Activated T-cell treated with anti-CD3 and anti-CD28 coated beads, Interleukin-2, amount 50 U/mL, for 72 hours (primary cell): Measurements from ENCODE around the gene ENG. TPM values are rescaled to one million over a fixed set of nuclear protein-coding genes. Genes with fewer than 3 reads are reported as not detected.

Experiments used
- ATAC-seq, 2 donors: fragments of 150-1000 bp; cut with Tn5 transposase; replicated peaks in 1 of 2; 2 replicates each; pipeline ENCODE4 v1.10.0; 2021; ENCODE audit warnings: moderate library complexity in 2 of 2, mild to moderate bottlenecking in 1 of 2
- DNase-seq, 2 donors: peaks; one replicate each; pipeline ENCODE4 v3.0.0; 2021 to 2022; ENCODE audit warnings: mixed read lengths in 1 of 2
- H3K27ac Mint-ChIP-seq: one replicate; pipeline ENCODE4 v1.8.0; 2022; ENCODE audit warnings: mild to moderate bottlenecking, moderate library complexity, mixed read lengths
- H3K27me3 Mint-ChIP-seq: one replicate; pipeline ENCODE4 v1.8.0; 2022; ENCODE audit warnings: low read depth, mixed read lengths
- H3K36me3 Mint-ChIP-seq, 2 donors: one replicate each; pipeline ENCODE4 v1.8.0; 2022; ENCODE audit warnings: mixed read lengths in 2 of 2, mild to moderate bottlenecking in 1 of 2; ENCODE audit not compliant: insufficient read depth in 2 of 2
- H3K4me1 Mint-ChIP-seq: one replicate; pipeline ENCODE4 v1.8.0; 2022; ENCODE audit warnings: low read depth, mixed read lengths
- H3K4me3 Mint-ChIP-seq, 2 donors: one replicate each; pipeline ENCODE4 v1.8.0; 2022; ENCODE audit warnings: mild to moderate bottlenecking in 2 of 2, mixed read lengths in 2 of 2, moderate library complexity in 2 of 2
- H3K9me3 Mint-ChIP-seq, 2 donors: one replicate each; pipeline ENCODE4 v1.8.0; 2022; ENCODE audit warnings: mixed read lengths in 2 of 2
- total RNA-seq, 2 donors: library from RNA; stranded (reverse); gene quantifications; one replicate each; pipeline ENCODE4 v1.2.3, GENCODE V29; 2022

The ENG gene
- total RNA-seq, 2 donors from 2014 or later, result 11.1 to 14.4 TPM

DNA sequence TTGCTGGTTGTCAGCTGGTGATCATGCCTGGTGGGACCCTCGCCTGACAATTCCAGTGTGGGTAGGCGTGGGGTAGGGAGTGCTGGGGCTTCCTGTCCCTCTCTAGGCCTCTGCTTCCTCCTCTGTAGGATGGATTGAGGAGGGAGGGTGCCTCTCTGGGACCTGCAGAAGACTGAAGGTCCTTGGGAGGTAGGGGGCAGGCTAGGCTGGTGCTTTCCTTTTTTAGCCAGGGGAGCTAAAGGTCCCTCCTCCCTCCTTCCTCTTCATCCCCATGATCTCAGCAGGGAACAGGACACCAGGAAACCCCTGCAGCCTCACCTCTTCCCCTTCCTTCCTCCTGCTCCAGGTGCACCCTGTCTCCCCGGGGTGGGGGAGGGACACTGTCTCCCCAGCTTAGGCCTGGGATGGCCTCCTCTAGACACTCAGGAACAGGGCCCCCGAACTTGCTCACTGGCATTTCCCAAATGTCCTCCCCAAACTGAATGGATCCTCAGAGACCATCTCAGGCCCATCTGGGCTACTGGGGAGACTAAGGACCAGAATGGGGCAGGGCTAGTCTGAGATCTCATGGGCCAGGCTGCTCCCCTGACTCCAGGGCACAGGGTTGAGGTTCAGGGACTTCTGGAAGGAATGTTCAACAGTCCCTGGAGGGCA is 84.4 kb downstream of the ENG start:
- DNase-seq (no peak), ATAC-seq (no peak)
- H3K36me3 Mint-ChIP-seq, result peaks cover 11 to 31% of the 10 kb centered on the region in 2 donors

DNA sequence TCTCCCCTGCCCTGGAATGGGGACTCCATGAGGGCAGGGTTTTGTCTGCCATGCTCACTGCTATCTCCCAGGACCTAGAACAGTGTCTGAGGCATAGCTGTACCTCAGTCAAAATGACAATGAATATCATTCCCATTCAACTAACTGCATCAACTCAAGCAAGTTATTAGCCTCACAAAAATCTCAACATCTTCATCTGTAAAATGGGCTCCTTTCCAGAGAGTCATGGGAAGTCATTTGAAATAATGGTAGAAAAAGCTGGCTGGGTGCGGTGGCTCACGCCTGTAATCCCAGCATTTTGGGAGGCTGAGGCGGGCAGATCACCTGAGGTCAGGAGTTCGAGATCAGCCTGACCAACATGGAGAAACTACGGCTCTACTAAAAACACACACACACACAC is 85.4 kb downstream of the ENG start:
- DNase-seq (no peak), ATAC-seq (no peak)
- Mint-ChIP-seq H3K36me3 (peaks cover 14 to 30% of the 10 kb centered on the region in 2 donors), H3K27me3 (no peaks in the 10 kb centered on the region), H3K9me3 (no peaks in the 10 kb centered on the region), H3K27ac (peak overlapping the region; percentile 69), H3K4me3 (peak overlapping the region; percentile 33 to 89), H3K4me1 (peaks cover 82% of the 10 kb centered on the region)

More for the DNA sequence above, 84.4 kb downstream of the ENG start:
- Mint-ChIP-seq H3K9me3 (no peaks in the 10 kb centered on the region), H3K4me3 (peak overlapping the region; percentile 89 to 94), H3K27me3 (no peaks in the 10 kb centered on the region), H3K4me1 (peaks cover 75% of the 10 kb centered on the region), H3K27ac (peak overlapping the region; percentile 89)

DNA sequence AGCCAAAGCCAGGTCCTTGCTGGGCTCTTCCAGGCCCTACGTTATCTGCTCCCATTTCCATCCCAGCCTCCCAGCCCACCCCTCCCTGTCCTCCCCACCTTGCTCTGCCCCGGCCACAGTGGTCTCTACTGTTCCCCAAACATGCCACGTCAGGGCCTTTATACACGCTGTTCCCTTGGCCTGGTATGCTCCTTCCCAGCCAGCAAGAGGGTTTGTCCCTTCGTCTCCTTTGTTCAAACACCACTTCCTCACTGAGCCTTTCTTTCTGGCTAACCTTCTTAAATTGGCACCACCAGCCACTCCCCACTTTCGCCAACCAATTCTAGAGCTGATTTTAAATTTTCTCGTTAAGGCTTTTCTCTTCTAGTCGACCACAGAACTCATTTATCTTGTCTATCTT is 85.8 kb downstream of the ENG start:
- no peak for DNase-seq
- Mint-ChIP-seq H3K27me3 (no peaks in the 10 kb centered on the region), H3K27ac (peak overlapping the region; percentile 69), H3K4me3 (peak overlapping the region; percentile 33 to 89), H3K9me3 (no peaks in the 10 kb centered on the region), H3K36me3 (peaks cover 14 to 27% of the 10 kb centered on the region in 2 donors), H3K4me1 (peaks cover 80% of the 10 kb centered on the region)
- ATAC-seq, result no peak

DNA sequence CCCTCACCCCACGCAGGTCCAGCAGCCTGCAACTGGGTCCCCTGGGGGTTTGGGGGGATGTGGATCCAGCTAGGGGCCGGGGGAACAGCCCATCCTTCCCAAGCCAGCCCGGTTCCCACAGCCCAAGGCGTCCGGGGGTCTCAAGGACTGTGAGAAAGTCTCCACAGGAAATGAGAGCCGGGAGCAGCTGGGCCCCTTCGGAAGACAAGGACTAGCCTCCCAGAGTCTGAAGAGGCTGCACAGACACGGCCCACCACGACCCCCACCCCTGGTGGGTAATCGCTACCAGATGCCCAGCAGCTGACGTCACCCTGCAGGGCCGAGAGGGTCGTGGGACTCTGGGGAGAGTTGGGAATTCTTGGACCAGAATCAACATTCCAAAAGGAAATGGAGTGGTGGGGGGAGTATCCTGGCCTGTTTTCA is 86.5 kb downstream of the ENG start:
- no peaks in the 10 kb centered on the region for H3K27me3 Mint-ChIP-seq
- peak overlapping the region; percentile 64 to 89 for H3K4me3 Mint-ChIP-seq
- ATAC-seq (no peak), DNase-seq (no peak)
- H3K27ac Mint-ChIP-seq, result no peak overlapping the region
- peaks cover 82% of the 10 kb centered on the region for H3K4me1 Mint-ChIP-seq
- H3K9me3 Mint-ChIP-seq, result no peaks in the 10 kb centered on the region
- H3K36me3 Mint-ChIP-seq, result peaks cover 14 to 29% of the 10 kb centered on the region in 2 donors

DNA sequence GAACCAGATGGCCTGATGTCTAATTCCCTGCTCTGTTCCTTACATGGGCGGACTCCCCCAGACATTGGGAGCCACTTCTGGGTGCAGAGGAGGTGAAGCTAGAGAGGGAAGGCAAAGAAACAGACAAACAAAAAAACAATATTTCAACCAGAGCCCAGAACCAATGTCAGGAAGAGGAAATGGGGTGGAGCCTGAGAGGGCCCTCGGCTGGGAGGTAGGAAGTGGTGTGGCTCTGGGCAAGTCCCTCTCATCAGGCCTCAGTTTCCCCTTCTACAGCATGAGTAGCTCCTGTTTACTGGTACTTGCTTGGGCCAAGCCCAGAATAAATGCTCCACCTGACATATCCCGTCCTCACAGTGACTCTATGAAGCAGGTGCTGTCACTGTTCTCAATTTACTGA is 87.0 kb downstream of the ENG start:
- peak overlapping the region; percentile 85 for H3K27ac Mint-ChIP-seq
- peaks cover 87% of the 10 kb centered on the region for H3K4me1 Mint-ChIP-seq
- no peak for ATAC-seq
- H3K27me3 Mint-ChIP-seq, result no peaks in the 10 kb centered on the region
- H3K4me3 Mint-ChIP-seq, result peak overlapping the region; percentile 64 to 73
- H3K36me3 Mint-ChIP-seq, result peaks cover 14 to 30% of the 10 kb centered on the region in 2 donors
- no peaks in the 10 kb centered on the region for H3K9me3 Mint-ChIP-seq
- DNase-seq, result no peak

DNA sequence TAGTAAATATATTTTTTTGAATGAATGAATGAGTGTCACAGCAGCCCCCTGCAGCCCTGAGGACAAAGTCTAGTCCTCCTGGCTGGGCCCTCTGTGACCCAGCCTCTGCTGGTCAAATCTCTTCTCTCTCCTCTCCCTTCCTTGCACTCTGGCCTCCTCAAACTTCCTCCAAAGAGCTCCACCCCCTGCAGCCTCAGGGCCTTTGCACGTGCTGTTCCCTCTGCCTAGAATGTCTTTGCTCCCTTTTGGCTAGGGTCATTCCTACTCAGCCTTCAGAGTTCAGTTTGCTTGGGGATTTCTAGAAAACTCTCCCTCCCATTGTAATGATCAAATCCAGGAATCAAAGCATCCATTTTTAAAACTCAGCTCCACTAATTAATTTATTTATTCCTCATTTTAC is 89.0 kb downstream of the ENG start:
- Mint-ChIP-seq H3K27me3 (no peaks in the 10 kb centered on the region), H3K36me3 (peaks cover 17 to 30% of the 10 kb centered on the region in 2 donors), H3K27ac (peak overlapping the region; percentile 25), H3K4me3 (peak overlapping the region in 1 of 2 donors; percentile 22), H3K9me3 (no peaks in the 10 kb centered on the region), H3K4me1 (peaks cover 74% of the 10 kb centered on the region)
- no peak for ATAC-seq
- DNase-seq, result no peak

Other genes starting within 250 kb of the ENG start
- 10 to 100 TPM; 14.5 to 26.6 TPM for gene STXBP1, start 242.4 kb downstream of the ENG start, total RNA-seq
- not detected for gene CFAP157, start 147.7 kb downstream of the ENG start, total RNA-seq
- 1 to 10 TPM; 8.0 to 9.2 TPM for gene PTRH1, start 139.0 kb downstream of the ENG start, total RNA-seq
- 1 to 10 TPM in 1 of 2 donors, under 1 TPM in 1; 0.55 to 5.3 TPM for gene TTC16, start 138.6 kb downstream of the ENG start, total RNA-seq
- gene TOR2A, start 119.4 kb downstream of the ENG start, total RNA-seq, result 10 to 100 TPM; 12.5 to 16.4 TPM
- gene SH2D3C, start 76.0 kb downstream of the ENG start, total RNA-seq, result 10 to 100 TPM; 59.5 to 65.8 TPM
- 100 to 1,000 TPM in 1 of 2 donors, 10 to 100 TPM in 1; 99.4 to 105 TPM for gene CDK9, start 68.6 kb downstream of the ENG start, total RNA-seq
- gene FPGS, start 51.8 kb downstream of the ENG start, total RNA-seq, result 10 to 100 TPM; 53.4 to 57.6 TPM
- 10 to 100 TPM; 37.7 to 41.9 TPM for gene AK1, start 23.0 kb upstream of the ENG start, total RNA-seq
- 10 to 100 TPM; 74.4 to 75.6 TPM for gene ST6GALNAC6, start 44.9 kb upstream of the ENG start, total RNA-seq
- 10 to 100 TPM; 28.1 to 30.5 TPM for gene ST6GALNAC4, start 62.4 kb upstream of the ENG start, total RNA-seq
- 1 to 10 TPM; 4.4 to 6.4 TPM for gene PIP5KL1, start 76.1 kb upstream of the ENG start, total RNA-seq
- 10 to 100 TPM; 44.2 to 51.1 TPM for gene DPM2, start 83.2 kb upstream of the ENG start, total RNA-seq
- gene EEIG1, start 126.3 kb upstream of the ENG start, total RNA-seq, result 10 to 100 TPM; 59.2 to 75.1 TPM
- gene NAIF1, start 212.7 kb upstream of the ENG start, total RNA-seq, result 10 to 100 TPM; 11.9 to 17.9 TPM
- 10 to 100 TPM in 1 of 2 donors, 1 to 10 TPM in 1; 9.7 to 11.2 TPM for gene SLC25A25, start 213.6 kb upstream of the ENG start, total RNA-seq